ENCODE measurements around the gene TBC1D32. TPM values are rescaled to one million over a fixed set of nuclear protein-coding genes. Genes with fewer than 3 reads are reported as not detected.

The TBC1D32 gene
- total RNA-seq, 4 donors from 2014 or later: 4.4 to 12.6 (median 6.6) TPM

- no peak for TF ChIP-seq CTCF (IDR thresholded peaks at IDR 0.05; ENCODE audit: low read depth)
These were observed 158.5 kb downstream of the TBC1D32 start for GRCh38 chr6:121175827-121176226.

- no peak for TF ChIP-seq CTCF (IDR thresholded peaks at IDR 0.05; ENCODE audit: low read depth)
These were observed 162.4 kb downstream of the TBC1D32 start for GRCh38 chr6:121171879-121172278.

GRCh38 chr6:121161886-121162285 is 172.4 kb downstream of the TBC1D32 start:
- TF ChIP-seq CTCF (IDR thresholded peaks at IDR 0.05; ENCODE audit: low read depth): no peak

GRCh38 chr6:121160276-121160675 is 174.0 kb downstream of the TBC1D32 start:
- no peak for TF ChIP-seq CTCF (IDR thresholded peaks at IDR 0.05; ENCODE audit: low read depth)

GRCh38 chr6:121158891-121159290 is 175.4 kb downstream of the TBC1D32 start:
- TF ChIP-seq CTCF (IDR thresholded peaks at IDR 0.05; ENCODE audit: low read depth): no peak

GRCh38 chr6:121158438-121158837 is 175.8 kb downstream of the TBC1D32 start:
- TF ChIP-seq CTCF (IDR thresholded peaks at IDR 0.05; ENCODE audit: low read depth): no peak

- no peak for TF ChIP-seq CTCF (IDR thresholded peaks at IDR 0.05; ENCODE audit: low read depth)
These were observed 176.4 kb downstream of the TBC1D32 start for GRCh38 chr6:121157906-121158305.

Measured in subcutaneous adipose tissue (tissue), 4 donors.